Measurements from ENCODE around the gene ACAA1.

ACAA1 gene

GRCh38 chr3:38119821-38120692 is 16.9 kb downstream of the ACAA1 start:
- H3K9ac ChIP-seq (ENCODE audit: insufficient read length), result no peak overlapping the region
- no peak overlapping the region for H3K4me3 ChIP-seq
- no peaks in the 10 kb centered on the region for H3K9me3 ChIP-seq (ENCODE audit: low read depth, low read length)
- no peak for TF ChIP-seq FOXP2 (optimal IDR thresholded peaks at IDR 0.05; ENCODE audit: control extremely low read depth, extremely low read length, insufficient read depth)
- no peak for TF ChIP-seq POLR2AphosphoS5 (IDR thresholded peaks at IDR 0.05; ENCODE audit: borderline replicate concordance, low read depth, low read length)
- no peak for DNase-seq (ENCODE audit: low read depth, low spot score)
- H3K27ac ChIP-seq, result no peak overlapping the region
- no peaks in the 10 kb centered on the region; the same call in 1 of the 2 replicates for H3K36me3 ChIP-seq (ENCODE audit: insufficient read depth, low read length)

GRCh38 chr3:38119248-38119544 is 17.7 kb downstream of the ACAA1 start:
- DNase-seq (ENCODE audit: low read depth, low spot score), result no peak
- Histone ChIP-seq H3K36me3 (ENCODE audit: insufficient read depth, low read length) (no peaks in the 10 kb centered on the region; the same call in 1 of the 2 replicates), H3K9ac (ENCODE audit: insufficient read length) (no peak overlapping the region), H3K27ac (no peak overlapping the region), H3K4me3 (no peak overlapping the region), H3K9me3 (ENCODE audit: low read depth, low read length) (no peaks in the 10 kb centered on the region)
- TF ChIP-seq FOXP2 (optimal IDR thresholded peaks at IDR 0.05; ENCODE audit: control extremely low read depth, extremely low read length, insufficient read depth), result no peak
- TF ChIP-seq EZH2 (IDR thresholded peaks at IDR 0.05), result no peak
- no peak for TF ChIP-seq POLR2AphosphoS5 (IDR thresholded peaks at IDR 0.05; ENCODE audit: borderline replicate concordance, low read depth, low read length)

- no peak overlapping the region for H3K4me3 ChIP-seq
- H3K9me3 ChIP-seq (ENCODE audit: low read depth, low read length), result no peaks in the 10 kb centered on the region
- no peak overlapping the region for H3K9ac ChIP-seq (ENCODE audit: insufficient read length)
- no peaks in the 10 kb centered on the region; the same call in 1 of the 2 replicates for H3K36me3 ChIP-seq (ENCODE audit: insufficient read depth, low read length)
- DNase-seq (ENCODE audit: low read depth, low spot score), result no peak
- H3K27ac ChIP-seq, result no peak overlapping the region
- no peak for TF ChIP-seq EZH2 (IDR thresholded peaks at IDR 0.05)
- no peak for TF ChIP-seq FOXP2 (optimal IDR thresholded peaks at IDR 0.05; ENCODE audit: control extremely low read depth, extremely low read length, insufficient read depth)
- no peak; the same call in 1 of the 2 replicates for TF ChIP-seq POLR2AphosphoS5 (IDR thresholded peaks at IDR 0.05; ENCODE audit: borderline replicate concordance, low read depth, low read length)
Measured at GRCh38 chr3:38118421-38119247, 18.3 kb downstream of the ACAA1 start.

- Histone ChIP-seq H3K36me3 (ENCODE audit: insufficient read depth, low read length) (no peaks in the 10 kb centered on the region; the same call in 1 of the 2 replicates), H3K27ac (no peak overlapping the region), H3K9ac (ENCODE audit: insufficient read length) (no peak overlapping the region), H3K4me3 (no peak overlapping the region), H3K9me3 (ENCODE audit: low read depth, low read length) (no peaks in the 10 kb centered on the region)
- no peak for DNase-seq (ENCODE audit: low read depth, low spot score)
- TF ChIP-seq EZH2 (IDR thresholded peaks at IDR 0.05) (no peak), FOXP2 (optimal IDR thresholded peaks at IDR 0.05; ENCODE audit: control extremely low read depth, extremely low read length, insufficient read depth) (no peak), POLR2AphosphoS5 (IDR thresholded peaks at IDR 0.05; ENCODE audit: borderline replicate concordance, low read depth, low read length) (no peak)
Measured at GRCh38 chr3:38117748-38118420, 19.0 kb downstream of the ACAA1 start.

- Histone ChIP-seq H3K4me3 (no peak overlapping the region), H3K9ac (ENCODE audit: insufficient read length) (no peak overlapping the region), H3K36me3 (ENCODE audit: insufficient read depth, low read length) (no peaks in the 10 kb centered on the region; the same call in 1 of the 2 replicates), H3K9me3 (ENCODE audit: low read depth, low read length) (no peaks in the 10 kb centered on the region), H3K27ac (no peak overlapping the region)
- TF ChIP-seq EZH2 (IDR thresholded peaks at IDR 0.05) (no peak), POLR2AphosphoS5 (IDR thresholded peaks at IDR 0.05; ENCODE audit: borderline replicate concordance, low read depth, low read length) (no peak), FOXP2 (optimal IDR thresholded peaks at IDR 0.05; ENCODE audit: control extremely low read depth, extremely low read length, insufficient read depth) (no peak)
- no peak for DNase-seq (ENCODE audit: low read depth, low spot score)
Measured at GRCh38 chr3:38117163-38117716, 19.7 kb downstream of the ACAA1 start.

GRCh38 chr3:38116471-38117162 is 20.3 kb downstream of the ACAA1 start:
- DNase-seq (ENCODE audit: low read depth, low spot score), result no peak
- H3K27ac ChIP-seq, result no peak overlapping the region
- no peak overlapping the region for H3K9ac ChIP-seq (ENCODE audit: insufficient read length)
- TF ChIP-seq FOXP2 (optimal IDR thresholded peaks at IDR 0.05; ENCODE audit: control extremely low read depth, extremely low read length, insufficient read depth), result no peak
- TF ChIP-seq POLR2AphosphoS5 (IDR thresholded peaks at IDR 0.05; ENCODE audit: borderline replicate concordance, low read depth, low read length), result no peak
- TF ChIP-seq EZH2 (IDR thresholded peaks at IDR 0.05), result no peak
- no peak overlapping the region for H3K4me3 ChIP-seq
- no peaks in the 10 kb centered on the region for H3K36me3 ChIP-seq (ENCODE audit: insufficient read depth, low read length)
- H3K9me3 ChIP-seq (ENCODE audit: low read depth, low read length), result no peaks in the 10 kb centered on the region

- no peak overlapping the region for H3K4me3 ChIP-seq
- no peak for TF ChIP-seq EZH2 (IDR thresholded peaks at IDR 0.05)
- no peak for TF ChIP-seq POLR2AphosphoS5 (IDR thresholded peaks at IDR 0.05; ENCODE audit: borderline replicate concordance, low read depth, low read length)
- H3K9ac ChIP-seq (ENCODE audit: insufficient read length), result no peak overlapping the region
- H3K27ac ChIP-seq, result no peak overlapping the region
- H3K9me3 ChIP-seq (ENCODE audit: low read depth, low read length), result no peaks in the 10 kb centered on the region
- H3K36me3 ChIP-seq (ENCODE audit: insufficient read depth, low read length), result no peaks in the 10 kb centered on the region
- no peak for DNase-seq (ENCODE audit: low read depth, low spot score)
Measured at GRCh38 chr3:38115645-38116427, 21.1 kb downstream of the ACAA1 start.

Measured in SK-N-MC (cell line).